PC-3 (cell line): ENCODE data around the gene SRPRA.

Experiments
- EZH2phosphoT487 ChIP-seq: fragments of 300-600 bp; sonication (generic); IDR thresholded peaks from 2 replicates; pipeline ENCODE4 v1.6.1; 2018; ENCODE audit warnings: mild to moderate bottlenecking, antibody characterized with exemption, low read length, borderline replicate concordance
- TF ChIP-seq, protein P1 (sequence below): fragments of 300-600 bp; sonication (generic); conservative IDR thresholded peaks from 2 replicates; pipeline ENCODE4 v1.5.1; 2017; ENCODE audit warnings: antibody characterized with exemption, low read depth, mild to moderate bottlenecking, low read length

DNA sequence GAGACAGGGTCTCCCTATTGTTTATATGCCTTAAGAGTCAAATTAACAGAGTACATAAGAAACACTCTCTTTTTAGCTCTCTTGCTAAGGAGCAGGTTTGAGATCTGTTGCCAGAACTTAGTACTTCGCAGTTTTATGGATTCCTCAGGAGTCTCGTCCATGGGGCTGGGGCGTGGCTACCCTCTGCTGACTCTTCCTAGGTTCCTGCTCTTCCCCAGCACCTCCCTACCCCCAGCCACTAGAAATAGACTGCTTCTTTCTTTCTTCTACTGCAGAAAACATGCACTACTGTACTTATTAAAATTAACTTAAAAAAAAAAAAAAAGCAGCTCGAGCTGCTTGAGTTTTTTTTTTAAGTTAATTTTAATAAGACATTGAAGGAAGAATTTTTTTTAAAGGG lies 49.1 kb downstream of the SRPRA start:
- TF ChIP-seq, protein P1, sequence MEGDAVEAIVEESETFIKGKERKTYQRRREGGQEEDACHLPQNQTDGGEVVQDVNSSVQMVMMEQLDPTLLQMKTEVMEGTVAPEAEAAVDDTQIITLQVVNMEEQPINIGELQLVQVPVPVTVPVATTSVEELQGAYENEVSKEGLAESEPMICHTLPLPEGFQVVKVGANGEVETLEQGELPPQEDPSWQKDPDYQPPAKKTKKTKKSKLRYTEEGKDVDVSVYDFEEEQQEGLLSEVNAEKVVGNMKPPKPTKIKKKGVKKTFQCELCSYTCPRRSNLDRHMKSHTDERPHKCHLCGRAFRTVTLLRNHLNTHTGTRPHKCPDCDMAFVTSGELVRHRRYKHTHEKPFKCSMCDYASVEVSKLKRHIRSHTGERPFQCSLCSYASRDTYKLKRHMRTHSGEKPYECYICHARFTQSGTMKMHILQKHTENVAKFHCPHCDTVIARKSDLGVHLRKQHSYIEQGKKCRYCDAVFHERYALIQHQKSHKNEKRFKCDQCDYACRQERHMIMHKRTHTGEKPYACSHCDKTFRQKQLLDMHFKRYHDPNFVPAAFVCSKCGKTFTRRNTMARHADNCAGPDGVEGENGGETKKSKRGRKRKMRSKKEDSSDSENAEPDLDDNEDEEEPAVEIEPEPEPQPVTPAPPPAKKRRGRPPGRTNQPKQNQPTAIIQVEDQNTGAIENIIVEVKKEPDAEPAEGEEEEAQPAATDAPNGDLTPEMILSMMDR: no peak
- TF ChIP-seq EZH2phosphoT487: no peak
